GM12878 (cell line): ENCODE measurements around the gene ADPRM. TPM values are rescaled to one million over a fixed set of nuclear protein-coding genes. Genes with fewer than 3 reads are reported as not detected.

ENCODE experiments used
- ATAC-seq: fragments of 200-7000 bp; cut with Tn5 transposase; 3 replicates; pipeline ENCODE4 v1.9.1; 2020; ENCODE audit warnings: mild to moderate bottlenecking, moderate library complexity
- BruUV-seq: library from RNA; stranded (reverse); fragments of 400-500 nt; replicated peaks from 2 replicates; lab custom pipeline; 2021; lab: Mats Ljungman, UMichigan
- CTCF ChIA-PET: fragments of 300-600 bp; sonication (Branson Sonifier 250); formaldehyde crosslinking; extraction: SDS; loops from one replicate; lab custom pipeline; 2021; ENCODE audit warnings: inconsistent platforms; lab: Yijun Ruan, JAX
- POLR2A ChIA-PET: fragments of 350-600 bp; formaldehyde crosslinking; extraction: SDS; loops from one replicate; lab custom pipeline; 2021; ENCODE audit warnings: inconsistent platforms; lab: Charles Lee
- RAD21 ChIA-PET: fragments of 300-600 bp; sonication (Branson Sonifier 250); formaldehyde crosslinking; loops from one replicate; lab custom pipeline; 2023; ENCODE audit warnings: antibody characterized with exemption; ENCODE audit not compliant: unreplicated experiment; lab: Charles Lee
- SMC1A ChIA-PET: fragments of 300-600 bp; sonication (Branson Sonifier 250); formaldehyde crosslinking; loops from one replicate; lab custom pipeline; 2023; ENCODE audit not compliant: unreplicated experiment, uncharacterized antibody; lab: Charles Lee
- DNase-seq: peaks from one replicate; pipeline ENCODE4 v3.0.0-alpha.2; 2011; ENCODE audit warnings: low read depth, low spot score
- FAIRE-seq: peaks from 3 replicates; lab custom pipeline; 2011; peaks lifted over from hg19 to GRCh38; lab: Jason Lieb, UNC
- H2AFZ ChIP-seq: 2 replicates; pipeline ENCODE4 v1.6.0; 2011; ENCODE audit warnings: low read depth, low read length, control low read depth; ENCODE audit not compliant: control insufficient read depth
- H3K27ac ChIP-seq: 2 replicates; pipeline ENCODE4 v1.5.1; 2011; ENCODE audit warnings: control low read depth; ENCODE audit not compliant: control insufficient read depth, insufficient read depth
- H3K27me3 ChIP-seq, 2 experiments: replicated peaks in 1 of 2; 2 replicates each; pipeline versions ENCODE4 v1.6.0 to v1.6.1; 2011; ENCODE audit warnings: low read length in 1 of 2; ENCODE audit not compliant: control insufficient read depth in 2 of 2, insufficient read depth in 2 of 2
- H3K36me3 ChIP-seq, 2 experiments: 2 replicates each; pipeline ENCODE4 v1.5.1; 2011; ENCODE audit warnings: low read length in 1 of 2; ENCODE audit not compliant: control insufficient read depth in 2 of 2, insufficient read depth in 2 of 2
- H3K4me1 ChIP-seq: 2 replicates; pipeline ENCODE4 v1.6.1; 2011; ENCODE audit warnings: mild to moderate bottlenecking, low read length, moderate library complexity, mixed read lengths; ENCODE audit not compliant: control insufficient read depth, insufficient read depth
- H3K4me2 ChIP-seq: 2 replicates; pipeline ENCODE4 v1.6.0; 2011; ENCODE audit warnings: control low read depth; ENCODE audit not compliant: control insufficient read depth, insufficient read depth
- H3K4me3 ChIP-seq: fragments of 200-600 bp; sonication (generic); 2 replicates; pipeline ENCODE4 v1.5.1; 2016
- H3K79me2 ChIP-seq: 2 replicates; pipeline ENCODE4 v1.6.0; 2011; ENCODE audit warnings: low read length; ENCODE audit not compliant: control insufficient read depth, insufficient read depth
- H3K9ac ChIP-seq: 2 replicates; pipeline ENCODE4 v1.8.0; 2011; ENCODE audit warnings: low read length, control low read depth, mixed read lengths; ENCODE audit not compliant: control insufficient read depth, insufficient read depth
- H3K9me3 ChIP-seq: replicated peaks from 3 replicates; pipeline ENCODE4 v1.5.1; 2011; ENCODE audit warnings: mild to moderate bottlenecking, low read length; ENCODE audit not compliant: control insufficient read depth, insufficient read depth
- H4K20me1 ChIP-seq: 2 replicates; pipeline ENCODE4 v1.6.0; 2011; ENCODE audit not compliant: control insufficient read depth, insufficient read depth
- BACH1 ChIP-seq: fragments of 450-650 bp; IDR thresholded peaks from 2 replicates; pipeline ENCODE4 v1.6.1; 2017; ENCODE audit warnings: mild to moderate bottlenecking, borderline replicate concordance
- CTCF ChIP-seq, 3 experiments: IDR thresholded peaks in 2 of 3; conservative IDR thresholded peaks in 1 of 3; 2 replicates each; pipeline ENCODE4 v1.5.1; 2011; ENCODE audit warnings: low read depth in 3 of 3, low read length in 3 of 3, mild to moderate bottlenecking in 3 of 3, control low read depth in 2 of 3, moderate library complexity in 2 of 3, inconsistent platforms in 1 of 3, mixed read lengths in 1 of 3; ENCODE audit not compliant: control insufficient read depth in 2 of 3, insufficient read depth in 1 of 3; ENCODE audit errors: extremely low read depth in 1 of 3
- EP300 ChIP-seq, 2 experiments: fragments of 150-350 bp in 1 of 2; IDR thresholded peaks; 2 replicates each; pipeline ENCODE4 v1.6.1; 2011 to 2012; ENCODE audit warnings: low read depth in 2 of 2, low read length in 2 of 2, borderline replicate concordance in 1 of 2, improper control_type of control experiment in 1 of 2, inconsistent platforms in 1 of 2; ENCODE audit not compliant: control insufficient read depth in 1 of 2
- LARP7 ChIP-seq: fragments of 450-650 bp; IDR thresholded peaks from 2 replicates; pipeline ENCODE4 v1.6.1; 2017; ENCODE audit warnings: mild to moderate bottlenecking
- PML ChIP-seq: IDR thresholded peaks from 2 replicates; pipeline ENCODE4 v1.6.1; 2012; ENCODE audit warnings: low read length, inconsistent platforms
- PRDM15 ChIP-seq: fragments of 450-650 bp; formaldehyde crosslinking; IDR thresholded peaks from 2 replicates; pipeline ENCODE4 v1.4.0; 2020; ENCODE audit warnings: mild to moderate bottlenecking, moderate library complexity
- RELA ChIP-seq: fragments of 450-650 bp; IDR thresholded peaks from 2 replicates; pipeline ENCODE4 v1.8.0; 2014; ENCODE audit warnings: borderline replicate concordance; ENCODE audit not compliant: partially characterized antibody
- SMAD5 ChIP-seq: IDR thresholded peaks from 2 replicates; pipeline ENCODE4 v1.6.1; 2016; ENCODE audit warnings: antibody characterized with exemption, low read depth
- SMARCA5 ChIP-seq: fragments of 450-650 bp; IDR thresholded peaks from 2 replicates; pipeline ENCODE4 v1.6.1; 2017; ENCODE audit warnings: mild to moderate bottlenecking
- SRF ChIP-seq, 2 experiments: IDR thresholded peaks; 2 replicates each; pipeline ENCODE4 v1.6.1; 2011; ENCODE audit warnings: low read depth in 2 of 2, low read length in 2 of 2, mild to moderate bottlenecking in 1 of 2, moderate library complexity in 1 of 2
- TAF1 ChIP-seq: IDR thresholded peaks from 2 replicates; pipeline ENCODE4 v1.6.1; 2011; ENCODE audit warnings: mild to moderate bottlenecking, low read depth, low read length, borderline replicate concordance
- YY1 ChIP-seq: IDR thresholded peaks from 2 replicates; pipeline ENCODE4 v1.6.1; 2011; ENCODE audit warnings: low read depth, mild to moderate bottlenecking, low read length
- ZNF217 ChIP-seq: fragments of 450-650 bp; IDR thresholded peaks from 2 replicates; pipeline ENCODE4 v1.6.1; 2017; ENCODE audit warnings: antibody characterized with exemption, mild to moderate bottlenecking
- ZNF622 ChIP-seq: fragments of 450-650 bp; IDR thresholded peaks from 2 replicates; pipeline ENCODE4 v1.6.1; 2017; ENCODE audit warnings: mild to moderate bottlenecking, inconsistent platforms
- WGBS: methylation state at CpG from one replicate; pipeline ENCODE4 v1.1.6; 2016; ENCODE audit warnings: low lambda C conversion rate; ENCODE audit not compliant: insufficient replicate concordance, insufficient coverage; ENCODE audit errors: missing lambda C conversion rate; 5-methylcytosine and 5-hydroxymethylcytosine counted together
- in situ Hi-C: fragments of 300-500 bp; cut with MboI; formaldehyde crosslinking; loops from 9 replicates; pipeline ENCODE4 v1.14.3; 2018; ENCODE audit warnings: mixed read lengths
- intact Hi-C: fragments of 100-400 bp; cut with micrococcal nuclease; formaldehyde crosslinking; loops from one replicate; pipeline ENCODE4 v1.14.2; 2022; ENCODE audit not compliant: unreplicated experiment
- polyA plus RNA-seq, 11 experiments: library from polyadenylated mRNA; depleted of rRNA in 4 of 11; unstranded in 6 of 11; stranded (reverse) in 5 of 11; fragments of >200 nt; fragmentation: Nextera tagmentation in 4 of 11; fragmentation: Illumina TruSeq in 1 of 11; extraction: Ambion mirVana in 4 of 11; extraction: Trizol in 1 of 11; gene quantifications; 1 replicate in 1 of 11; 2 replicates in 10 of 11; pipeline versions ENCODE4 v1.2.1 to v1.2.3, GENCODE V29; 2011 to 2016; ENCODE audit warnings: inconsistent platforms in 2 of 11, missing spikeins in 2 of 11, low read depth in 1 of 11
- total RNA-seq, 4 experiments: library from RNA; depleted of rRNA in 3 of 4; stranded (reverse); fragments of >200 nt in 3 of 4; fragmentation: Illumina TruSeq in 1 of 4; extraction: Trizol in 1 of 4; gene quantifications; 2 replicates each; pipeline versions ENCODE4 v1.2.1 to v1.2.3, GENCODE V29; 2013 to 2021

Gene ADPRM
- total and polyA plus RNA-seq, 10 of the 15 experiments (the other 5 are each of a cell fraction or from before 2014, with no cell fraction given), result 7.1 to 18.4 (median 8.8) TPM

GRCh38 chr17:10733666-10734065 is 36.3 kb downstream of the ADPRM start:
- intact Hi-C loops (loop anchor here (10.0 kb wide), 1 partner anchor 99 kb away; no protein-coding TSS in a partner anchor), in situ Hi-C loops (no loop called here)
- Histone ChIP-seq H3K27me3 (no peaks in the 10 kb centered on the region; a peak in 2 of 4 replicates), H3K36me3 (no peaks in the 10 kb centered on the region), H3K4me3 (no peak overlapping the region), H2AFZ (no peak overlapping the region), H3K4me2 (no peak overlapping the region), H4K20me1 (no peaks in the 10 kb centered on the region), H3K27ac (no peak overlapping the region), H3K4me1 (no peaks in the 10 kb centered on the region), H3K79me2 (no peaks in the 10 kb centered on the region), H3K9ac (no peak overlapping the region), H3K9me3 (no peaks in the 10 kb centered on the region)
- no TSS peak for BruUV-seq
- DNase-seq (no peak), ATAC-seq (no peak), FAIRE-seq (no peak)
- RAD21 ChIA-PET, result no interaction called here
- TF ChIP-seq YY1 (no peak), SRF (IDR thresholded peaks at IDR 0.05; ENCODE audit: low read depth in 2 of 2, low read length in 2 of 2) (no peak), ZNF217 (no peak), ZNF622 (no peak), BACH1 (no peak), PML (no peak), CTCF (IDR thresholded peaks at IDR 0.05 in 2 of 3, conservative IDR thresholded peaks at IDR 0.05 in 1 of 3; ENCODE audit: control insufficient read depth in 2 of 3, extremely low read depth in 1 of 3, insufficient read depth in 1 of 3, low read depth in 3 of 3, low read length in 3 of 3) (no peak), SMARCA5 (no peak), SMAD5 (no peak), TAF1 (no peak), LARP7 (no peak), PRDM15 (CRISPR knock-in tag) (no peak), EP300 (IDR thresholded peaks at IDR 0.05; ENCODE audit: borderline replicate concordance in 1 of 2, control insufficient read depth in 1 of 2, low read depth in 2 of 2, low read length in 2 of 2) (no peak), RELA (no peak)
- POLR2A ChIA-PET, result no interaction called here
- CTCF ChIA-PET, result no interaction called here
- SMC1A ChIA-PET, result no interaction called here
- WGBS, result 24% methylated on average over 3 of the region's 3 CpGs
